ENCODE measurements around the gene TAL2. TPM values are rescaled to one million over a fixed set of nuclear protein-coding genes. Genes with fewer than 3 reads are reported as not detected.

The TAL2 gene
- total RNA-seq, 3 donors from 2014 or later (not counting 1 experiment from before 2014, with no cell fraction given) = not detected

- no peak for TF ChIP-seq CTCF (IDR thresholded peaks at IDR 0.05)
- 81% methylated on average over 1 of the region's 1 CpG for WGBS (ENCODE audit: insufficient coverage)
- Histone ChIP-seq H3K4me3 (ENCODE audit: low read length) (no peak overlapping the region), H3K27me3 (ENCODE audit: control insufficient read depth, insufficient read depth, low read length) (no peaks in the 10 kb centered on the region), H3K36me3 (ENCODE audit: control insufficient read depth, insufficient read depth, low read length) (no peaks in the 10 kb centered on the region), H3K4me1 (ENCODE audit: control insufficient read depth, insufficient read depth, low read length) (no peaks in the 10 kb centered on the region), H3K27ac (ENCODE audit: low read length) (no peak overlapping the region), H3K9me3 (ENCODE audit: control insufficient read depth, insufficient read depth, low read length) (no peaks in the 10 kb centered on the region)
- Mint-ChIP-seq H3K4me3 (no peak overlapping the region), H3K36me3 (no peaks in the 10 kb centered on the region), H3K9me3 (no peaks in the 10 kb centered on the region), H3K27me3 (ENCODE audit: low read depth in 2 of 2) (peaks cover 0 to 3% of the 10 kb centered on the region in 2 donors), H3K27ac (no peak overlapping the region), H3K4me1 (no peaks in the 10 kb centered on the region)
- intact Hi-C loops (cut with micrococcal nuclease) = no loop called here
- no peak for ATAC-seq
- no peak for DNase-seq
Measured at GRCh38 chr9:105683688-105684275, 21.5 kb downstream of the TAL2 start.

GRCh38 chr9:105686936-105687335 lies 24.7 kb downstream of the TAL2 start:
- intact Hi-C loops (cut with micrococcal nuclease) = no loop called here
- H3K9me3 Mint-ChIP-seq = no peaks in the 10 kb centered on the region
- ATAC-seq (no peak), DNase-seq (no peak)
- peaks cover 14 to 20% of the 10 kb centered on the region in 2 donors for H3K27me3 Mint-ChIP-seq (ENCODE audit: low read depth in 2 of 2)
- H3K4me3 ChIP-seq (ENCODE audit: low read length) = no peak overlapping the region
- H3K27ac ChIP-seq (ENCODE audit: low read length) = no peak overlapping the region
- WGBS (ENCODE audit: insufficient coverage) = 89% methylated on average over 4 of the region's 4 CpGs
- no peaks in the 10 kb centered on the region for H3K4me1 ChIP-seq (ENCODE audit: control insufficient read depth, insufficient read depth, low read length)
- H3K9me3 ChIP-seq (ENCODE audit: control insufficient read depth, insufficient read depth, low read length) = no peaks in the 10 kb centered on the region
- no peak overlapping the region for H3K27ac Mint-ChIP-seq
- H3K4me1 Mint-ChIP-seq = no peaks in the 10 kb centered on the region
- peaks cover 3% of the 10 kb centered on the region for H3K27me3 ChIP-seq (ENCODE audit: control insufficient read depth, insufficient read depth, low read length)
- no peak for TF ChIP-seq CTCF (IDR thresholded peaks at IDR 0.05)
- H3K36me3 ChIP-seq (ENCODE audit: control insufficient read depth, insufficient read depth, low read length) = no peaks in the 10 kb centered on the region
- H3K36me3 Mint-ChIP-seq = no peaks in the 10 kb centered on the region
- no peak overlapping the region for H3K4me3 Mint-ChIP-seq

GRCh38 chr9:105690742-105691141 lies 28.5 kb downstream of the TAL2 start:
- 63% methylated on average over 1 of the region's 2 CpGs for WGBS (ENCODE audit: insufficient coverage)
- peaks cover 7% of the 10 kb centered on the region for H3K4me1 ChIP-seq (ENCODE audit: control insufficient read depth, insufficient read depth, low read length)
- no peak overlapping the region for H3K27ac Mint-ChIP-seq
- no peak for DNase-seq
- peaks cover 24 to 27% of the 10 kb centered on the region in 2 donors for H3K27me3 Mint-ChIP-seq (ENCODE audit: low read depth in 2 of 2)
- ATAC-seq = no peak
- no peaks in the 10 kb centered on the region for H3K36me3 Mint-ChIP-seq
- peaks cover 18% of the 10 kb centered on the region for H3K27me3 ChIP-seq (ENCODE audit: control insufficient read depth, insufficient read depth, low read length)
- no peak overlapping the region for H3K4me3 ChIP-seq (ENCODE audit: low read length)
- no peaks in the 10 kb centered on the region for H3K36me3 ChIP-seq (ENCODE audit: control insufficient read depth, insufficient read depth, low read length)
- intact Hi-C loops (cut with micrococcal nuclease) = loop anchor here (5.0 to 10.0 kb wide), 2 partner anchors 243 to 696 kb away; partner anchors contain the start of gene FSD1L
- no peaks in the 10 kb centered on the region for H3K9me3 Mint-ChIP-seq
- no peak overlapping the region for H3K4me3 Mint-ChIP-seq
- TF ChIP-seq CTCF (IDR thresholded peaks at IDR 0.05) = no peak
- H3K9me3 ChIP-seq (ENCODE audit: control insufficient read depth, insufficient read depth, low read length) = no peaks in the 10 kb centered on the region
- H3K27ac ChIP-seq (ENCODE audit: low read length) = no peak overlapping the region
- peaks cover 18% of the 10 kb centered on the region in 2 donors for H3K4me1 Mint-ChIP-seq
